Trophoblast cell (in vitro differentiated cells and primary cell): ENCODE data around the gene NPR3.

ENCODE experiments used
- DNase-seq, 2 donors: peaks; one replicate each; pipeline ENCODE4 v3.0.0-alpha.2; 2016
- H2AFZ ChIP-seq: 2 replicates; pipeline ENCODE4 v1.6.1; 2013; ENCODE audit warnings: low read length, moderate library complexity, mild to moderate bottlenecking; ENCODE audit not compliant: insufficient read depth, poor library complexity
- H2AK5ac ChIP-seq: 2 replicates; pipeline ENCODE4 v1.6.1; 2013; ENCODE audit warnings: mild to moderate bottlenecking, low read length
- H2BK120ac ChIP-seq: 2 replicates; pipeline ENCODE4 v1.6.1; 2013; ENCODE audit warnings: low read length, mild to moderate bottlenecking, moderate library complexity; ENCODE audit not compliant: insufficient read depth, poor library complexity
- H2BK12ac ChIP-seq: 2 replicates; pipeline ENCODE4 v1.6.1; 2013; ENCODE audit warnings: mild to moderate bottlenecking, low read length, moderate library complexity
- H2BK5ac ChIP-seq: 2 replicates; pipeline ENCODE4 v1.6.1; 2013; ENCODE audit warnings: low read length, low read depth, moderate library complexity, mild to moderate bottlenecking; ENCODE audit not compliant: poor library complexity
- H3K14ac ChIP-seq: 2 replicates; pipeline ENCODE4 v1.6.1; 2013; ENCODE audit warnings: mild to moderate bottlenecking, low read length
- H3K18ac ChIP-seq: 2 replicates; pipeline ENCODE4 v1.6.1; 2013; ENCODE audit warnings: mild to moderate bottlenecking, low read length
- H3K23ac ChIP-seq: 2 replicates; pipeline ENCODE4 v1.6.1; 2013; ENCODE audit warnings: low read length
- H3K27ac ChIP-seq: 2 replicates; pipeline ENCODE4 v1.5.1; 2013; ENCODE audit warnings: low read depth, mild to moderate bottlenecking, inconsistent platforms, low read length, moderate library complexity
- H3K27me3 ChIP-seq: 2 replicates; pipeline ENCODE4 v1.6.1; 2013; ENCODE audit warnings: inconsistent platforms, mild to moderate bottlenecking, low read length, moderate library complexity; ENCODE audit not compliant: insufficient read depth
- H3K36me3 ChIP-seq, 2 experiments: 1 replicate in 1 of 2; 2 replicates in 1 of 2; pipeline ENCODE4 v1.6.1; 2013; ENCODE audit warnings: low read length in 2 of 2, mild to moderate bottlenecking in 2 of 2, moderate library complexity in 1 of 2; ENCODE audit not compliant: insufficient read depth in 2 of 2, control insufficient read depth in 1 of 2
- H3K4ac ChIP-seq: 2 replicates; pipeline ENCODE4 v1.6.1; 2013; ENCODE audit warnings: low read depth, mild to moderate bottlenecking, low read length, moderate library complexity
- H3K4me1 ChIP-seq, 2 experiments: 1 replicate in 1 of 2; 2 replicates in 1 of 2; pipeline ENCODE4 v1.6.1; 2013; ENCODE audit warnings: low read length in 2 of 2, mild to moderate bottlenecking in 2 of 2, moderate library complexity in 1 of 2; ENCODE audit not compliant: insufficient read depth in 2 of 2, control insufficient read depth in 1 of 2
- H3K4me2 ChIP-seq: 2 replicates; pipeline ENCODE4 v1.6.1; 2013; ENCODE audit warnings: inconsistent platforms, mild to moderate bottlenecking, low read length, moderate library complexity
- H3K4me3 ChIP-seq: 2 replicates; pipeline ENCODE4 v1.5.1; 2013; ENCODE audit warnings: mild to moderate bottlenecking, low read depth, low read length, inconsistent platforms
- H3K79me1 ChIP-seq: one replicate; pipeline ENCODE4 v1.6.1; 2013; ENCODE audit warnings: low read length
- H3K79me2 ChIP-seq: 2 replicates; pipeline ENCODE4 v1.6.1; 2013; ENCODE audit warnings: low read length, mild to moderate bottlenecking; ENCODE audit not compliant: control insufficient read depth, insufficient read depth, poor library complexity
- H3K9ac ChIP-seq: 2 replicates; pipeline ENCODE4 v1.6.1; 2013; ENCODE audit warnings: mild to moderate bottlenecking, low read length
- H3K9me3 ChIP-seq: 2 replicates; pipeline ENCODE4 v1.6.1; 2013; ENCODE audit warnings: low read depth, mild to moderate bottlenecking, control low read depth, inconsistent platforms, low read length; ENCODE audit not compliant: insufficient read depth
- H4K12ac ChIP-seq: 2 replicates; pipeline ENCODE4 v1.6.1; 2013; ENCODE audit warnings: low read depth, mild to moderate bottlenecking, low read length, moderate library complexity
- H4K8ac ChIP-seq: 2 replicates; pipeline ENCODE4 v1.6.1; 2013; ENCODE audit warnings: low read depth, mild to moderate bottlenecking, low read length, moderate library complexity
- H4K91ac ChIP-seq: one replicate; pipeline ENCODE4 v1.6.1; 2013; ENCODE audit warnings: low read depth, mild to moderate bottlenecking, low read length, moderate library complexity
- WGBS: extraction: QIAGEN DNeasy Blood & Tissue Kit; methylation state at CpG from one replicate; pipeline ENCODE4 v1.1.7; 2013; ENCODE audit warnings: missing lambda C conversion rate; ENCODE audit not compliant: insufficient read length, insufficient coverage; ENCODE audit errors: extremely low coverage; 5-methylcytosine and 5-hydroxymethylcytosine counted together

The NPR3 gene

DNA sequence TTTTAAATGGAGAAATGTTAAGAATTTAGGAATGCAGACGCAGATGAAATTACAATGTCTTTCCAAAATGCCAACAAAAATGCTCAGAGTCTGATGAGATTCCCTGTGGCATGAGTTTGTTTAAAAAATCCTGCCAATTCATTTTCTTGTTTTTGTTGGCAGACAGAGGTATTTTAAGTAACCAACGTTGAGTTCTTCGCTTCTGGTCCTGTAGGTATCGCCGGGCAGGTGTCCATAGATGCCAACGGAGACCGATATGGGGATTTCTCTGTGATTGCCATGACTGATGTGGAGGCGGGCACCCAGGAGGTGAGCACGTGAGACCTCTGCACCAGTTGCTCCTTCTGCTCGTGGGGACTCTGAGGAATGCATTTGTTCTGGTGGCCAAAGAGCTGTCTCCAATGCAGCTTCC lies 69.4 kb downstream of the NPR3 start:
- no peaks in the 10 kb centered on the region for H3K9me3 ChIP-seq
- H3K79me2 ChIP-seq, result no peaks in the 10 kb centered on the region
- no peak overlapping the region for H2BK12ac ChIP-seq
- H3K36me3 ChIP-seq, result no peaks in the 10 kb centered on the region
- H4K8ac ChIP-seq, result no peak overlapping the region
- H2BK120ac ChIP-seq, result no peak overlapping the region
- H3K27me3 ChIP-seq, result no peaks in the 10 kb centered on the region
- no peak overlapping the region for H3K4me2 ChIP-seq
- no peak overlapping the region for H4K12ac ChIP-seq
- WGBS, result no CpG with 5 or more reads among the region's 10 CpGs
- H2BK5ac ChIP-seq, result no peak overlapping the region
- no peak overlapping the region for H3K14ac ChIP-seq
- no peak overlapping the region for H3K9ac ChIP-seq
- H3K4me1 ChIP-seq, result no peaks in the 10 kb centered on the region
- no peaks in the 10 kb centered on the region for H3K79me1 ChIP-seq
- H3K23ac ChIP-seq, result peak overlapping the region; percentile 90
- DNase-seq, result no peak
- no peak overlapping the region for H4K91ac ChIP-seq
- no peak overlapping the region for H3K27ac ChIP-seq
- no peak overlapping the region for H3K4ac ChIP-seq
- H3K4me3 ChIP-seq, result no peak overlapping the region
- H2AK5ac ChIP-seq, result no peak overlapping the region
- no peak overlapping the region for H2AFZ ChIP-seq
- no peak overlapping the region for H3K18ac ChIP-seq

DNA sequence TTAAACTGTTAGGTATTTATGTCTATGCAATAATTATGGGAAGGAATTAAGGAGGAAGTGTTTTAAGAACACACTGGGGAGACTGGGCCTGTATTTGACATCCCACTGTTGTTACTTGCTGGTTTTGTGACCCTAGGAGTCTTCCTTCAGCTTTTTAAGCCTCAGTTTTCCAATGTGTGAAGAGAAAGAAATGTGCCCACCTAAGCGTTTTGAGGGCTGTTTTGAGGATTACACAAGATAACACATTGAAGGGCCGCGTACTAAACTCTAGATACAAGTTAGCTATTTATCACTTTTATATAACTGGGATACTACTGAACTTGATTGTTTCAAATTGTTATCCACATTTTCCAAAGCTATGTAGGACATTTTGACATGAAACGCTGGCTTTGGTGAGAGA lies 72.5 kb downstream of the NPR3 start:
- Histone ChIP-seq H2BK5ac (no peak overlapping the region), H3K9me3 (no peaks in the 10 kb centered on the region), H2AK5ac (no peak overlapping the region), H2BK120ac (no peak overlapping the region), H3K79me2 (no peaks in the 10 kb centered on the region), H3K79me1 (no peaks in the 10 kb centered on the region), H3K4ac (no peak overlapping the region), H3K4me3 (no peak overlapping the region), H3K9ac (no peak overlapping the region), H3K18ac (no peak overlapping the region), H2AFZ (no peak overlapping the region), H4K12ac (no peak overlapping the region), H4K91ac (no peak overlapping the region), H3K27me3 (no peaks in the 10 kb centered on the region), H3K4me1 (no peaks in the 10 kb centered on the region), H3K23ac (no peak overlapping the region), H3K4me2 (no peak overlapping the region), H3K14ac (no peak overlapping the region), H2BK12ac (no peak overlapping the region), H4K8ac (no peak overlapping the region), H3K27ac (no peak overlapping the region), H3K36me3 (no peaks in the 10 kb centered on the region)
- no CpG with 5 or more reads among the region's 4 CpGs for WGBS
- DNase-seq, result no peak

DNA sequence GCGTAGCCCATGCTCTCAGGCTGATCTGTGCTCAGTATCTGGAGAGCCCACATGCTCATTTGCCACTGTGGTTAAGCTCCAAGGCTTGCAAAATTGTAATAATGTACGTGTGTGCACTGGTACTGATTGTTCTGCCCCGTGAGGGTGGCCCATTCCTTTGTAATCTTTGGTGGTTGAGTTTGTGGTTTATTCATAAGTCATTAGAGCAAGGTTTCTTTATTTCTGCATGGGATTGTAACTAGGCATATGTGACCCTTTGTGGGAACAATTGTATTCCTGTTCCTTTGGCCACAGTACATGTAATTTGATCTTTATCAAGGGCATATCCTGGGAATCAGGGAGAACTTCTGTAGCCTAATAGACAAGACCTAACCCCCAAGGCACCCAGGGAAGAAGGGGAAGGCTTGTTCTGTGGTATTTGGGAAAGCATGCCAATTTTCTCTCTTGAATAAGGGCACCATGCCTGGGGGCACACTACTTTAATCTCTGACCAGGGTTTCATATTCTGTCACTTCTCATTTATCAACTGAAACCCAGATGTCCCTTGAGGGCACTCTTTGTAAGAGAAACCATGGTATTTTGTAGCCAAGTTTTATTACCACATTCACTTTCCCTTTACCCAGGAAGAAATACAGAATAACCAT lies 74.6 kb downstream of the NPR3 start:
- Histone ChIP-seq H3K36me3 (no peaks in the 10 kb centered on the region), H3K9ac (no peak overlapping the region), H3K14ac (no peak overlapping the region), H3K79me1 (no peaks in the 10 kb centered on the region), H4K12ac (no peak overlapping the region), H3K4ac (no peak overlapping the region), H4K91ac (no peak overlapping the region), H3K18ac (no peak overlapping the region), H3K9me3 (no peaks in the 10 kb centered on the region), H3K4me1 (no peaks in the 10 kb centered on the region), H2AFZ (no peak overlapping the region), H3K4me3 (no peak overlapping the region), H3K4me2 (no peak overlapping the region), H2BK12ac (no peak overlapping the region), H2BK5ac (no peak overlapping the region), H3K79me2 (no peaks in the 10 kb centered on the region), H3K27me3 (no peaks in the 10 kb centered on the region), H4K8ac (no peak overlapping the region), H3K23ac (no peak overlapping the region), H3K27ac (no peak overlapping the region), H2BK120ac (no peak overlapping the region), H2AK5ac (no peak overlapping the region)
- DNase-seq, result peak; percentile 1 to 9
- no CpG with 5 or more reads among the region's 3 CpGs for WGBS

GRCh38 chr5:32786311-32786710 lies 75.2 kb downstream of the NPR3 start:
- Histone ChIP-seq H3K79me2 (no peaks in the 10 kb centered on the region), H3K9me3 (no peaks in the 10 kb centered on the region), H3K79me1 (no peaks in the 10 kb centered on the region), H3K23ac (no peak overlapping the region), H3K27ac (no peak overlapping the region), H2BK5ac (no peak overlapping the region), H2AFZ (no peak overlapping the region), H2BK12ac (no peak overlapping the region), H2BK120ac (no peak overlapping the region), H4K8ac (no peak overlapping the region), H4K12ac (no peak overlapping the region), H3K4ac (no peak overlapping the region), H3K4me2 (no peak overlapping the region), H3K14ac (no peak overlapping the region), H3K27me3 (no peaks in the 10 kb centered on the region), H3K4me1 (no peaks in the 10 kb centered on the region), H3K4me3 (no peak overlapping the region), H3K9ac (no peak overlapping the region), H3K36me3 (no peaks in the 10 kb centered on the region), H2AK5ac (no peak overlapping the region), H3K18ac (no peak overlapping the region), H4K91ac (no peak overlapping the region)
- DNase-seq, result no peak
- no CpG with 5 or more reads among the region's 4 CpGs for WGBS
